ENCODE measurements around the gene ATOH8.

The ATOH8 gene

DNA sequence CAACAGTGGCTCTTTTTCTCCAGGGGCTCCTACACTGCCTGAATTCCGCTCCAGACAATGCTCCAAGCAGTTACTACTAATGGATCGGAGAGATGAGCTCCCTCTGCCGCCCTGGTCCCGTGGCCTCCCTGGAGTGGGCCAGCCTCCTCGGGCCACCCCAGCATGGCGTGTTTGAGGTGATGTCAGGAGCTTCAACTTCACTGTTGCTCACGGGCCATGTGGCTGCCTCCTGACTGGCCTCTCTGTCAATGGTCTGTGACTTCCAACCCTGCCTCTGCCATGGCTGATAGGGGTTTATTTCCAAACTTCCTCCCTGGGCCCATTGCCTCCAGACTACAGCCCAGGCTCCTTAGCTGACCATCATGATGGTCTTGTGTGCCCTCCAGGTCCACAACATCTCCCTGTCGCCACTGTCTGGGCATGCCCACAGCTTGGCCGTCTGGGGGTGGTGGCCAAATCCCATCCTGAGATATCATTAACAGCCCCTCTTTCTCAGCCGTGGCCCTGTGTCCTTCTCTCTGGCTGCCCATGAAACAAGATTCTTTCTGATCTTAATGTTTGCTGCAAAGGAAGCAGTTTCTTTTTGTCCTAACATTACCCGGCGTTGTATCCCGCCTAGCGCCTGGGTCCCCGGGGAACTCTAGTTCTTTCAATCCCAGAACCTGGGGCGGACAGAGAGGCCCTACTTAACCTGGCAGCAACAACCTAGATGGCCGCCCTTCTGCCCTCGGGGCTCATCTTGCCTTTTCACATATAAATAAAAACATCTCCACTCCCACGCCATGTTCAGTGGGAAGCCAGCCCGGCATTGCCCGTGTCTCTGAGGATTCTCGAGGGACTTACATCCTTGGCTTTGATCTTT lies 38.1 kb downstream of the ATOH8 start:
- Histone ChIP-seq H3K79me2 (ENCODE audit: insufficient read depth, low read length) (no peaks in the 10 kb centered on the region), H3K4me3 (ENCODE audit: low read depth, low read length, poor library complexity, severe bottlenecking) (no peak overlapping the region), H3K9me2 (ENCODE audit: low read depth, low read length) (no peaks in the 10 kb centered on the region), H3K27me3 (ENCODE audit: insufficient read depth, low read length) (peaks cover 11% of the 10 kb centered on the region; the same call in 1 of the 2 replicates), H2AFZ (ENCODE audit: low read length) (no peak overlapping the region), H3K9ac (ENCODE audit: low read length) (no peak overlapping the region), H3K4me2 (ENCODE audit: low read length) (no peak overlapping the region), H3F3A (ENCODE audit: insufficient read depth, low read length) (no peaks in the 10 kb centered on the region), H3K36me3 (ENCODE audit: insufficient read depth, low read length) (no peaks in the 10 kb centered on the region), H3K27ac (ENCODE audit: low read depth, low read length, poor library complexity, severe bottlenecking) (no peak overlapping the region), H4K20me1 (ENCODE audit: insufficient read depth, low read length) (no peaks in the 10 kb centered on the region), H3K4me1 (ENCODE audit: insufficient read depth, low read length, severe bottlenecking) (no peaks in the 10 kb centered on the region), H3K9me3 (ENCODE audit: low read length) (no peaks in the 10 kb centered on the region)
- TF ChIP-seq, protein P1, sequence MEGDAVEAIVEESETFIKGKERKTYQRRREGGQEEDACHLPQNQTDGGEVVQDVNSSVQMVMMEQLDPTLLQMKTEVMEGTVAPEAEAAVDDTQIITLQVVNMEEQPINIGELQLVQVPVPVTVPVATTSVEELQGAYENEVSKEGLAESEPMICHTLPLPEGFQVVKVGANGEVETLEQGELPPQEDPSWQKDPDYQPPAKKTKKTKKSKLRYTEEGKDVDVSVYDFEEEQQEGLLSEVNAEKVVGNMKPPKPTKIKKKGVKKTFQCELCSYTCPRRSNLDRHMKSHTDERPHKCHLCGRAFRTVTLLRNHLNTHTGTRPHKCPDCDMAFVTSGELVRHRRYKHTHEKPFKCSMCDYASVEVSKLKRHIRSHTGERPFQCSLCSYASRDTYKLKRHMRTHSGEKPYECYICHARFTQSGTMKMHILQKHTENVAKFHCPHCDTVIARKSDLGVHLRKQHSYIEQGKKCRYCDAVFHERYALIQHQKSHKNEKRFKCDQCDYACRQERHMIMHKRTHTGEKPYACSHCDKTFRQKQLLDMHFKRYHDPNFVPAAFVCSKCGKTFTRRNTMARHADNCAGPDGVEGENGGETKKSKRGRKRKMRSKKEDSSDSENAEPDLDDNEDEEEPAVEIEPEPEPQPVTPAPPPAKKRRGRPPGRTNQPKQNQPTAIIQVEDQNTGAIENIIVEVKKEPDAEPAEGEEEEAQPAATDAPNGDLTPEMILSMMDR (IDR thresholded peaks at IDR 0.05; ENCODE audit: low read length): no peak
- TF ChIP-seq EZH2 (IDR thresholded peaks at IDR 0.05; ENCODE audit: borderline replicate concordance, low read length): no peak

DNA sequence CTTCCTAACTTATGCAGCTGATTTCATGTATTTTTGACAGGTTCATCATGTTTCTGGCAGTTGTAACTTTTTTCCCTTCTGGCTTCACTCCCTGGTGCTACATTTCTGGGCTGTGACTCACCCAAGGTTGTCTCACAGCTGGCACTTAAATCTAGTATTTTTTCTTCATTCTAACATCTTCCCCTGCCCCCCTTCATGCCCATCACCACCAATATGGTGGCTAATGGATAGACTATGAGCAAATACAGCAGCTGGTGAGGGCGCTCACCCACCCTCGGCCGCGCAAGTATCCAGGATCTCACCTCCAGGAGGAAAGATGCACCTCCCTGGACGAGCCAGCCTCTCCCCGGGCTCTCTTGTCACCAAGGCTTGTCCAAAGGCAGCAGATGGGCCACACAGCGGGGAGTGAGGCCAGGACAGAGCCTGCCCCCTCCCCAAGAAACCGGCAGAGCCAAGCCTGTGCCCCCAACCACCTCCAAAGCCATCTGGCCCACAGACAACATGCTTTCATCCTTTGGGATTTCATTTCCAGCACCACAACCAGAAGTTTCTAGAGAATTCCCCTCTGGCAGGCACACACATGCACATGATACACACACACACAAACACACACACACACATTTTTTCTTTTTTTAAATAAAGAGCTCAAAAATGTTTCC lies 39.1 kb downstream of the ATOH8 start:
- no peaks in the 10 kb centered on the region for H3K36me3 ChIP-seq (ENCODE audit: insufficient read depth, low read length)
- H3K9ac ChIP-seq (ENCODE audit: low read length): no peak overlapping the region
- no peaks in the 10 kb centered on the region for H3F3A ChIP-seq (ENCODE audit: insufficient read depth, low read length)
- TF ChIP-seq, protein P1 (IDR thresholded peaks at IDR 0.05; ENCODE audit: low read length): no peak
- TF ChIP-seq EZH2 (IDR thresholded peaks at IDR 0.05; ENCODE audit: borderline replicate concordance, low read length): no peak
- no peaks in the 10 kb centered on the region for H4K20me1 ChIP-seq (ENCODE audit: insufficient read depth, low read length)
- H3K27me3 ChIP-seq (ENCODE audit: insufficient read depth, low read length): peaks cover 8% of the 10 kb centered on the region; the same call in 1 of the 2 replicates
- no peaks in the 10 kb centered on the region for H3K9me3 ChIP-seq (ENCODE audit: low read length)
- H3K4me2 ChIP-seq (ENCODE audit: low read length): no peak overlapping the region
- H3K27ac ChIP-seq (ENCODE audit: low read depth, low read length, poor library complexity, severe bottlenecking): no peak overlapping the region
- no peak overlapping the region for H3K4me3 ChIP-seq (ENCODE audit: low read depth, low read length, poor library complexity, severe bottlenecking)
- no peaks in the 10 kb centered on the region for H3K79me2 ChIP-seq (ENCODE audit: insufficient read depth, low read length)
- no peak overlapping the region for H2AFZ ChIP-seq (ENCODE audit: low read length)
- H3K9me2 ChIP-seq (ENCODE audit: low read depth, low read length): no peaks in the 10 kb centered on the region
- no peaks in the 10 kb centered on the region for H3K4me1 ChIP-seq (ENCODE audit: insufficient read depth, low read length, severe bottlenecking)

DNA sequence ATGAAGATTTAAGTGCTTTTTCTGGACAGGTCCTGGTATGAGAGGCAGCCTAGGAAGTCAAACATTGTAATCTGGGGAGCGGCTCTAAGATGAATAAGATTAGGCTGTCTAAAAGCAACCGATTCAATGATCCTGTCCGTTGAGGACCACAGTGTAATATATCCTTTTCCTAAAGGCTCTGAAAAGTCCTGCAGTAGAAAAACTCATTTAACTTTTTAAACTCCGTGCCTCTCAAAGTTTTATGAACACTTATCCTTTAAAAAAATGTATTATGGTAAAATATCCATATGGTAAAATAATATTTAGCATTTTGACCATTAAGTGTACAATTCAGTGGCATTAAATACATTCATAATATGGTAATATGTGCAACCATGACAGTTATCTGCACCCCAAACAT lies 39.8 kb downstream of the ATOH8 start:
- H3K27me3 ChIP-seq (ENCODE audit: insufficient read depth, low read length): peaks cover 8% of the 10 kb centered on the region; the same call in 1 of the 2 replicates
- H3K4me2 ChIP-seq (ENCODE audit: low read length): no peak overlapping the region
- H3K27ac ChIP-seq (ENCODE audit: low read depth, low read length, poor library complexity, severe bottlenecking): no peak overlapping the region

More for the DNA sequence above, 39.8 kb downstream of the ATOH8 start:
- Histone ChIP-seq H3F3A (ENCODE audit: insufficient read depth, low read length) (no peaks in the 10 kb centered on the region), H3K36me3 (ENCODE audit: insufficient read depth, low read length) (no peaks in the 10 kb centered on the region), H3K4me1 (ENCODE audit: insufficient read depth, low read length, severe bottlenecking) (no peaks in the 10 kb centered on the region), H3K4me3 (ENCODE audit: low read depth, low read length, poor library complexity, severe bottlenecking) (no peak overlapping the region), H3K9me2 (ENCODE audit: low read depth, low read length) (no peaks in the 10 kb centered on the region), H3K79me2 (ENCODE audit: insufficient read depth, low read length) (no peaks in the 10 kb centered on the region), H3K9ac (ENCODE audit: low read length) (no peak overlapping the region), H3K9me3 (ENCODE audit: low read length) (no peaks in the 10 kb centered on the region), H2AFZ (ENCODE audit: low read length) (no peak overlapping the region), H4K20me1 (ENCODE audit: insufficient read depth, low read length) (no peaks in the 10 kb centered on the region)
- TF ChIP-seq, protein P1 (IDR thresholded peaks at IDR 0.05; ENCODE audit: low read length): no peak
- TF ChIP-seq EZH2 (IDR thresholded peaks at IDR 0.05; ENCODE audit: borderline replicate concordance, low read length): no peak

Data from OCI-LY1 (cell line).